AG09309 (cell line): Measurements from ENCODE around the gene LRRC37B.
"Not testable (repeated sequence)": the region's sequence is repeated elsewhere in the genome, so short reads cannot be mapped to it uniquely, and the experiment has no call there.

Source experiments
- DNase-seq: peaks from one replicate; pipeline ENCODE4 v3.0.0-alpha.2; 2010; ENCODE audit warnings: low read depth
- H3K4me3 ChIP-seq: 2 replicates; pipeline ENCODE4 v1.5.1; 2011; ENCODE audit warnings: mild to moderate bottlenecking, low read depth, low read length, moderate library complexity; ENCODE audit not compliant: control insufficient read depth
- CTCF ChIP-seq: IDR thresholded peaks from 2 replicates; pipeline ENCODE4 v1.5.1; 2011; ENCODE audit warnings: mild to moderate bottlenecking, low read depth, low read length, inconsistent platforms; ENCODE audit not compliant: insufficient read depth, control insufficient read depth; ENCODE audit errors: missing control alignments

The LRRC37B gene

GRCh38 chr17:32099686-32100085, 92.5 kb downstream of the LRRC37B start:
- H3K4me3 ChIP-seq: no peak overlapping the region
- DNase-seq: no peak
- no peak for TF ChIP-seq CTCF

- H3K4me3 ChIP-seq, DNase-seq: not testable (repeated sequence)
Measured at GRCh38 chr17:32100323-32100722, 93.1 kb downstream of the LRRC37B start.

- H3K4me3 ChIP-seq: no peak overlapping the region
- DNase-seq: no peak
- no peak for TF ChIP-seq CTCF
Measured at GRCh38 chr17:32100971-32101631, 93.9 kb downstream of the LRRC37B start.

- H3K4me3 ChIP-seq: no peak overlapping the region
- no peak for TF ChIP-seq CTCF
- no peak for DNase-seq
Measured at GRCh38 chr17:32102172-32102571, 95.0 kb downstream of the LRRC37B start.

GRCh38 chr17:32102646-32103186, 95.5 kb downstream of the LRRC37B start:
- no peak overlapping the region for H3K4me3 ChIP-seq
- no peak for TF ChIP-seq CTCF
- DNase-seq: no peak
